ENCODE results near the gene NDFIP1.

Gene NDFIP1

GRCh38 chr5:142095035-142095434, 13.5 kb upstream of the NDFIP1 start:
- peak; percentile 32 for DNase-seq

DNA sequence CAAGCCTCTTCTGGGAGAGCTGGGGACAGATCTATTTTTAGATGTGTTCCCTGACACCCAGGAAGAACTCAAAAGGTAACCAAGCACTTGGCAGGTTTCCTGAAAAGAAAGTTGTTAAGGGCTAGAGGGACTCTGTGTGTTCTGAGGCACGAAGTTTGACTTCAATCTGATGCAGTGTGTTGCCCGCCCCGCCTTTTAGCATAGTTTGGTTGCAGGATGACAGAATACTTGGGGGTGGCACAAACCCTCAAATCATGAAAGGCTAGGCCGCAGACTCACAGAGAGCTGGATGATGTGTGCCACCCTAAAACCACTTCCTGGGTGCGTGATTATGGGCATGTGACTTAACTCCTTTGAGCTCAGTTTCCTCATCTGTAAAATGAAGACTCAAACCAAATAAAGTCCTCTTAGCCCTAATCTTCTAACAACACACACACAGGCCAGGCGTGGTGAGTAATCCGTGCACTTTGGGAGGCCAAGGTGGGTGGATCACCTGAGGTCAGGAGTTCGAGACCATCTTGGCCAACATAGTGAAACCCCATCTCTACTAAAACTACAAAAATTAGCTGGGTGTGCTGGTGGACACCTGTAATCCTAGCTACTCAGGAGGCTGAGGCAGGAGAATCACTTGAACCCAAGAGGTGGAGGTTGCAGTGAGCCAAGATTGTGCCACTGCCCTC, 12.8 kb upstream of the NDFIP1 start:
- peak; percentile 70 for DNase-seq

DNA sequence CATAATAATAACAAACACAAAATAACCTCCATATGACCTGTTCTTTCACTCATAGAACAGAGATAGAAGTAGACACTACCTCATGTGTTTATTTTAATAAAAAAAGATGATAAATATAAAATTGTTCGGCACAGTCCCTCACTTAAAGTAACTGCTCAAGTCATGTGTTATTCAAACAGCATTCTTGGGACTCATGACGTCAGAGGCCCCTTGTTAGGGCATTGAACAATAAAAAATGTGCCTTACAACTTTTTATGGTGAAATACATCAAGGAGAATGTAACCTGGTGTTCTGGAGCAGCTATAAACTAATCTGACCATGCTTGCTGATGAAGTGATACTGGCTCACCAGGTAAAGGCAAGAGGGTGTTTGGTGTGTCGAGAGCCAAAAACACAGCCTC, 12.2 kb upstream of the NDFIP1 start:
- DNase-seq: no peak

DNA sequence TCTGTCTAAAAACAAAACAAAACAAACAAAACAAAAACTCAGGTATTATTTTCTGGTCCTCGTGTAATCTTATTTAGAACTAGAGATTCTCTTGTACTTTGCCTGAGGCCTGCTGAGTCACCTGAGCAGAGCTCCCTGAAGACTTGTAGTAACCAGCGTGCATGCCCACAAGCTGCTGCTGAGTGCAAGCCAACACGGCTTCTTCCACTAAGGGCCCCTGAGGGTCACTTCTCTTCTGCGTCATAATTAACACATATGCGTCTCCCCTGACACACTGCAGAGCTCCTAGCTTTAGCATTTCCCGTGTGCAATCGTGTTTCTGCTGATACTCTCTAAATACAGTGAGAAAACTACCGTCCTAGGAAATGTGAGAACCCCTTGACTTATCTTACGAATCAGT, 10.9 kb upstream of the NDFIP1 start:
- DNase-seq: no peak

- no peak for DNase-seq
Observed at GRCh38 chr5:142098275-142098674, 10.3 kb upstream of the NDFIP1 start.

GRCh38 chr5:142098931-142099330, 9.6 kb upstream of the NDFIP1 start:
- no peak for DNase-seq

DNA sequence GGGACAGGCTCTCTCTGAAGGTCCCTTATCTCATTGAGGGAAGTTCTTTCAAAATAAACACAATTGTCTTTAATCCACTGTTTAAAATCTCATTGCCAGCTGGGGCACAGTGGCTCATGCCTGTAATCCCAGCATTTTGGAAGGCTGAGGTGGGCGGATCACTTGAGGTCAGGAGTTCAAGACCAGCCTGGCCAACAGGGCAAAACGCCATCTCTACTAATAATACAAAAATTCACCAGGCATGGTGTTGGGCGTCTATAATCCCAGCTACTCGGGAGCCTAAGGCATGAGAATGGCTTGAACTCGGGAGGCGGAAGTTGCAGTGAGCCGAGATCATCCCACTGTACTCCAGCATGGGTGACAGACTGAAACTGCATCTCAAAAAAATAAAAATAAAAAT, 8.3 kb upstream of the NDFIP1 start:
- DNase-seq: no peak

- DNase-seq: no peak
Observed at GRCh38 chr5:142102980-142103740, 5.4 kb upstream of the NDFIP1 start.

- no peak for DNase-seq
Observed at GRCh38 chr5:142104491-142104890, 4.1 kb upstream of the NDFIP1 start.

DNA sequence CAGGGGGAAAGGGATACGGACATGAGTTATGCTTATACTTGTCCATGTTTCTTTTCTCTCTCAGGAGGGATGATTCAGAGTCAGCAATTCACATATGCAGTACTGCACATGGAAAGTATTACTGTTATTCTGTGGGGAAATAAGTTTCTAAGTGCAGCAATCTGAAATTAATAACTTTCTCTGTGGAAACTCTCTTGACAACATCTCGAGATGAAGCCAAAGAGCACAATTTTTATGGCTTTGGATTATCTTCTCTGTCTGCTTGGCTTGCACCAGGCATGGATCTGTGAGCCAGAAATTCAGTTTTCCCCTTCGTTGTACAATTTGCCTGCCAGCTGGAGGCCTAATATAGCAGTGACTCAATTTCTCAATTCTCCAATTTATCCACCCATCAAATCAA, 2.5 kb upstream of the NDFIP1 start:
- DNase-seq: no peak

GRCh38 chr5:142107036-142107735, 1.4 kb upstream of the NDFIP1 start:
- DNase-seq: no peak

DNA sequence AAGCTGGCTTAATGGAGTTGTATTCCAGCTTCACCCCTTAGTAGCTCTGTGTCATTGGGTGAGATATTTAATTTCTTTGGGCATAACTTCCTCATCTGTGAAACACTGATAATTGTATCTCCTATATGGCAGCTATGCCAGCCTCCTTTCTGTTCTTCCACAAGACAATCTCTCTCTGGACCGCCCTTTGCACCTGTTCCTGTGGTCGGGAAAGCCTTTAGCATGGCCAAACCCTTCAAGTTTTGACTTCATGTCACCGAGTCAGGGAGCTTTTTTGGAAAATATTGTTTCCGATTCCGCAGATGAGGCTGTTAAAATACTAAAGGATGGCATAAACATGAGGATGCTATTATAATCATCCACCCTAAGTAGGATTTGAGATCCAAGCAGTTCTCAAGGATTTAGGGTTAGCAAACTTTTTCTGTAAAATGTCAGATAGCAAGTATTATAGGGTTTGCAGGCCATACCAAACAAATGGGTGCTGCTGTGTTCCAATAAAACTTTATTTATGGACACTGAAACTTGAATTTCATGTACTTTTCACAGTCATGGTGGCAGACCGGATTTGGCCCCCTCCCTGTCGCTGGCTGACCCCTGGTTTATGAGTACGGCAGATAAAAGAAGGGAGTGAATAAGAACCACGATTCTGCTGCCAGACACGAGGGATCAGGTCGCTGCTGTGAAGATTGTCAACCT, 695 bp upstream of the NDFIP1 start:
- DNase-seq: no peak

DNA sequence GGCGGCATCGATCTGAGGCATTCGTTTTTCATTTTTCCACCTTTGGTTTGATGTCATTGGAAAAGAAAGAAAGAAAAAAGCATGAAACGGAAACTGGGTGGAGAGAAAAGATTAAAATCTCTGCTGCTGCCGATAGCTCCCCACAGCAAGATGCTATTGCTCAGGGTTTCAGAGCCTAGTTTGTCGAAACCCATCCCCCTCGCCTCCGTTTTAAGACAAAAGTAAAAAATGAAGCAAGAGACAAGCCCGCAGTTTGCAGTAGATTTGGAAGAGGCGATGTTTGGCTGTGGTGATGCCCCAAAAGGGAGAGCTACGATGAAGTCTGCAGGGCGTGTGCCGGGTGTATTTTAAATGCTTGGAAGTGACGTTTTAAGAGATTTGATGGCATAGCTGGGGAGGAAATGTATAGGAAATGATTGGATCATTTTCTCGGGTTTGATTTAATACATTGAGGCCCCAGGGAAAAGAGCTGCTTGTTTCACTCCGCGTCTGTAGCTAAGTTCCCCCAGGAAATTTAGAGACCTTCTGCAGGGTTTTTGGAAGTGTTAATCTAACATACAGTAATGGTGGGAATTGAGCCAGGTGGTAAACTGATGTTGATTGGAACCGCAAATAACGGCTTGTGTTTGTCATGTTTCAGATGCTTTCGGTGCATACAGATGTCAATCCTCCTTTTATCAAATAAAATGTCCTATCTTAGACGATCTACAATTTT, 909 bp downstream of the NDFIP1 start:
- no peak for DNase-seq

DNA sequence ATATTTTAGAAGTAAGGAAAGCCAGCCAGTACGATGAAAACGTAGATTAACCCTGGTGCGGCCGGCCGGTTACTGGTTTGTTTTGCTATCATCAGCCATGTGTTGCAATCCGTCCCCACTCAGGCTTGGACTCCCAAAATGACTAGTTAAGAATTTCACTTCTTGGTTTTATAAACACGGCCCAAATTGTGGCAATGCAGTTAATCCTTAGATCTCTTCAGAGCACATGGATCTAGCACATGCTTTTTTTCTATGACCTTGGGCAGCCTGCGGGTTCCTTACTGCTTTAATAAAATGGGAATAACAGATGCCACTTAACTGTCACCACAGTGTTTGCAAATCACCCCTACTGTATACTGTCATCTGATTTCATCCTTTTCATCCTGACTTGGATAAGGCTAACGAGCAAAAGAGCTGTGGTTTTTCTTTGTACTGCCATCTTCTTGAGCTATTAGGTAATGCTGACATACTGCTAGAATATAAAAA, 1.5 kb downstream of the NDFIP1 start:
- no peak for DNase-seq

- no peak for DNase-seq
Observed at GRCh38 chr5:142110988-142111687, 2.6 kb downstream of the NDFIP1 start.

GRCh38 chr5:142114687-142115086, 6.1 kb downstream of the NDFIP1 start:
- DNase-seq: no peak

DNA sequence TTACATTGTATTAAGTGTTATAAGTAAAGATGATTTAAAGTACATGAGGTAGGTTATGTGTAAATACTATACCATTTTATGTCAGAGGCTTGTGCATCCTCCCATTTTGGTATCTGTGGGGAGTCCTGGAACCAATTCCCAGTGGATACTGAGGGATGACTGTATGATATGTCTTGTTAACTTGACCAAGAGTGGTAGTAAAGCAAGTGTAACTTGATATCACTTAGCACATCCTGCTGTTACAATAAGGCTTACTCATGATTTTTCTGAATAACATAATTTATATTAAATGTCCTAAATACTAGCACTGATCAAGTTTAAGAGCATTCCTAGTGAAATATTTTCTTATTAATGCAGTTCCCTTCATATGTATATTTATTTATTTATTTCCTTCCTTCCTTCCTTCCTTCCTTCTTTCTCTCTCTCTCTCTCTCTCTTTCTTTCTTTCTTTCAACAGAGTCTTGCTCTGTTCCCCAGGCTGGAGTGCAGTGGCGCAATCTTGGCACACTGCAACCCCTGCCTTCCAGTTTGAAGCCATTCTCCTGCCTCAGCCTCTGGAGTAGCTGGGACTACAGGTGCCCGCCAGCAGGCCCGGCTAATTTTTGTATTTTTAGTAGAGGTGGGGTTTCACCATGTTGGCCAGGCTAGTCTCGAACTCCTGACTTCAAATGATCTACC, 7.5 kb downstream of the NDFIP1 start:
- no peak for DNase-seq

DNA sequence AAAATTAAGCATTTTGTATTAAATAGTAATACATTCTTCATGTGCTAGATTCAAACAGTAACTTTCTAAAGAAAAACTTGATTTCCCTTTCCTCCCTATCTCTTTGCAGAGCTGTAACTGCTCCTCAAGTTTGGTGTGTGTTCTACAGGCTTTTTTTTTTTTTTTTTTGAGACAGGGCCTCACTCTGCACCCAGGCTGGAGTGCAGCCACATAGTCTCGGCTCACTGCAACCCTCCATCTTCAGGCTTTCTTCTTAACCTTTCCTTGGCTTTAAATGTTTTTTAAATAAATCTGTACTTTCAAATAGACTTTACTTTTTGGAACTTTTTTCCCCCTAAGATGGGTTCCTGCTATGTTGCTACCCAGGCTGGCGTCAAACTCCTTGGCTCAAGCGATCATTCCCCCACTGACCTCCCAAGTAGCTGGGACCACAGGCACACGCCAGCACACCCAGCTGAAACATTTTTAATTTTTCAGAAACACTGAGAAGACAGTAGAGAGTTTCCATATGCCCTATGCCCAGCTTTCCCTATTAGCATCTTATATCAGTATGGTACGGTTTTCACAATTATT, 9.1 kb downstream of the NDFIP1 start:
- DNase-seq: no peak

DNA sequence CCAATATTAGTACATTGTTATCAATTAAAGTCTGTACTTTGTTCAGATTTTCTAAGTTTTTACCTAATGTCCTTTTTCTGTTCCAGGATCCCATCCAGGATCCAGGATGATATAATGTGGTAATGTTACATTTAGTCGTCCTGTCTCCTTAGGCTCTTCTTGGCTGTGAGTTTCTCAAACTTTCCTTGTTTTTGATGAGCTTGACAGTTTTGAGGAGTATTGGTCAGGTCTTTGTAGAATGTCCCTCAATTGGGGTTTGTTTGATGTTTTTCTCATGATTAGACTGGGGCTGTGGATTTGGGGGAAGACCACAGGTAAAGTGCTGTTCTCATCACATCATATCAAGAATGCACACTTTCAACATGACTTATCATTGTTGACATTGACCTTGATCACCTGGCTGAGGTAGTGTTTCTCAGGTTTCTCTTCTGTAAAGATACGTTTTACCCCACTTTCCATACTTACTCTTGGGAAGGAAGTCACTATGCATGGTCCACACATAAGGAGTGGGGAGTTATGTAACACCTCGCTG, 9.6 kb downstream of the NDFIP1 start:
- no peak for DNase-seq

GRCh38 chr5:142119051-142119625, 10.6 kb downstream of the NDFIP1 start:
- DNase-seq: no peak

All from activated CD4-positive, alpha-beta T cell treated with anti-CD3 and anti-CD28 coated beads for 1 hour (primary cell).